Hippocampal formation (tissue), 2 donors: ENCODE results near the gene SEMA5B.

Source experiments
- DNase-seq, 2 donors: peaks; one replicate each; lab custom pipeline; 2025; lab: John Stamatoyannopoulos, UW

The SEMA5B gene

DNA sequence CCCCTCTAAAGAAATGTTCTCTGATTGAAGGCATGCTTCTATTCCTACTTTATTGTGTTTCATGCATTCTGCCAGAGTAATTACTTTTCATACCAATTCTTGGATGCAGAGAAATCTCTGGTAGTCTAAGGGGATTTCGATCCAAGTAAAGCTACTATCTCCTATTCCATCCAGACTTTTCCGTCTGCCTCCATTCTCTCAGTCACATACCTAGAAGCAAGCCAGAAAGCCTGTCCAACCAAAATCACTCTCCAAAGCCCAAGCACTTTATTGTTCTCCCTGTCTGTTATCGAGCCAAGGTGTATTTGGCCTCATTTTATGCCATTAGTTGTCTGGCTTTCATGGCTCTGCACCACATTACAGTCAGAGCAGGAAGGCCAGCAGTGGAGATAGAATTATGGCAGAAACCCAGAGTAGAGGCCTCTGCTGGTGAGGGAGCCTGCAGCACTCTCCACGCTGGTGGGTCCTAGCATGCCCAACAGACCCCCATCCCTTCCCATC, 136.8 kb downstream of the SEMA5B start:
- DNase-seq: no peak

DNA sequence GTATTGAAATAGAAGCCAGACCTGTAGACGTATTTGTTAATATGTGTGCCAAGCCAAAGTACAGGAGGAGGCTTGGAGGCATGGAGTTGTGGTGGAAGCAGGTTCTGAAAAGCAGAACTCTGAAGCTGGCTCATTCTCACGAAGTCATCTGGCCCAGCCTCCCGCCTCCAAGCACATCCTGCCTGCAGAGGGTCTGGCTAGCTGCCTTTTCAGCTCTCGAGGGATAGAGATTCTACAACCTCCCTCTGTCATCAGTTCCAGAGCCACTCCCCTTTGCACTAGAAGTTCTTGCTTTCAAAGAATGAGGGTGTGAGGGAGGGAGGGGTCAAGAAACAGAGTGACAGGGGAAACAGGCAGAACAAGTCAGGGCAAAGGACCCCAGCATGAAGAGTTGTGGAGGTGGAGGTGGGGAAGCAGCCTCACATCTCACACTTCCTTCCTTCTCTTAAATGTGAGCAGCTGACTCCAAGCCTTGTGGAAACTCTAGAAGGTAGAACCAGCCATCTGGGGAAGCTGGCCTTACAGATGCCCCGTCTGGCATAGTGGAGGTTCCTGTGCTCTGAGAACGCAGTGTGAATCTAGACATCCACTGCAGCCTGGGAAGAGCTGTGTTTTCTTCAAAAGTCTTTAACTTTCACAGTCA, 137.4 kb downstream of the SEMA5B start:
- peak; percentile 38 to 65 for DNase-seq

- no peak for DNase-seq
Observed at GRCh38 chr3:122886946-122887345, 140.6 kb downstream of the SEMA5B start.

GRCh38 chr3:122886251-122886650, 141.3 kb downstream of the SEMA5B start:
- DNase-seq: no peak

DNA sequence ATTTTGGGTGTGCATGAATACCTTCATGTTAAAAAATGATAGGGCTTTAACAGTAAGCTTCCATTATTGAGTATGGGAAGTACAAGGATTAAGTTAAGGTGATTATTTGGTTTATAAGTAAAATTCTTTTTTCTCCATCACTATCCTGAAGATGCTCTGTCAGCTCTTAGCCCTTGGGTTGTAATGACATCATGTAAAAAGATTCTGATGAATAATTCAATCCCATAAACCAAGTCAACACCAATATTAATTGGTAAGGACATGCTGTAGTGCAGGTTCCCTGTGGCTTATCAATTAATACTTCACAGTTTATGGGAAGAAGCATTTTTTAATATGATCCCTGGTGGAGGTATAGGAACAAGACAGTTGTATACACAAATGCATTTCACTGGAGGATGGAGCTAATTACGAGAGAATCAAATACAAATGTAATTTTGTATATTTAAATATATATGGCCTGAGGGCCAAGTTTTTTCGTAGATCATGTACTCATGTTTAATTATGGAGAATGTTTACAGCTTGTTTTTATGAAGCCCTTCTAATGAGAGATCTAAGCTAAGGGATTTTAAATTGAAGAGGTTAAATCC, 145.1 kb downstream of the SEMA5B start:
- DNase-seq: no peak

DNA sequence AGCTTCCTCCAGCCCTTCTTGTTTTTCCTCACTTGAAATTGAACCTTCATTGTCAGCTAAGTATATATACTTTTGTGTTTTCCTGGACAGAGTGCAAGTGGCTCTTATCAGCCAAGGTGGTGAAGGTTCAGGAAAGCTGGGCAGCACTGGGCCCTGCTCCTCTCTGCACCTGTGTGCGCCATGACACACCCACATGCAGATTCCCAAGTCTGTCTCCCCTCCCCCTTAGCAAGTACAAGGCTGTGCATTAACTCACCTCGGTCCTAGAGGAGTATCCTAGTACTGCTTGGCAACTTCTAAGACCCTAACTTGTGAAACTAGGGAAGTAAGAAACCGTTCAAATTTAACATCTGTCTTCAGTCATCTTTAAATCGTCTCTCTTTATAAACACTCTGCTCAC, 146.9 kb downstream of the SEMA5B start:
- DNase-seq: no peak

DNA sequence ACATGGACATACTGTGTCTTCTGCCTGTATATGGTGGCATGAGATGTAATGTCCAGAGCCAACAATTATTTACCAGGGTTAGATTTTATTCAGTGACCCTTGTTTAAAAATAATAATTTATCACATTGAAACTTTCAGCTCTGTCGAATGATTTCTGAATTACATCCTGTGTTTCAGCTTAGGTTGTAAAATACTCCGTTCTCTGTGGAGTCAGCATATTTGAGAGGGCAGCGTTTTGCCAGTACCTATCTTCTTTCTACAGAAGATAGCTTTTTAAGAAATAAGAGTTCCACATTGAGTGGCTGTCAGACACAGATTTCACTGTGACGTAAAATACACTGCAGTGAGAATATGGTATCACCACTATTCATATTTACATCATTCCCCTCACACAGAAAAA, 147.4 kb downstream of the SEMA5B start:
- no peak for DNase-seq

- no peak for DNase-seq
Observed at GRCh38 chr3:122875547-122876127, 151.9 kb downstream of the SEMA5B start.

DNA sequence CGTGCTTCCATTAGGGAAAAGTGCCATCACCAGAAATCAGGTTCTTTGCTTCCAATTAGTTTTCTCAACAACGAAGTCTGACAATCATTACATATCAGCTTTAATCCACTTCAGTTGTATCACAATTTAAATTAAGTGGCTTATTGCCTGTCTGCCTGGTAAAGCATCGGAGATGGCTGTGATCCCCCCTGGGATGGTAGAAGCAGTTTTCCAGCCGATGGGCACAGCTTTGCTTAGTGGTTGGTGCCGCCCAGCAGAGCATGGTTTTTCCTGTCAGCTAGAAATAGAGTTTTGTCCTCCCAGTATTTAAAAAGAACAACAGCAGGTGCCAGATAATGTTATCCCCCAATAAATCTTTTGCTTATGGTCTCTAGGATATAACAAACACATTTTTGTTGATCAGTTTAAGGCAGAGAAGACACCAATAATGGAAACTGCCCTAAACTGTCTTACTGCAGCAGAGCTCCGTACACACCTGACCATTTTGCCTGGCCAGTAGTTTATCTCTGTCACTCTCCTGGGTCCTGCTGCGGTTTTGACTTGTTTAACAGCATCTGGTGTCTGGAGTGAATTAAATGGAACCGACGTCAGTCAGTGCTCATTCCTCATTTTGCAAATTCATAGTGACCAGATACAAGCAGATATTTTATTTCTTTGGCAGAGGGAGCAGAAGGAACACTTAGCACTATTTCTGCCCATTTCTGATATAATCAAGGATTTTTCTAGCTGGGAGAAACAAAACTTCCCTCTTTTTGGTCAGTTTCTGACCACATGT, 153.6 kb downstream of the SEMA5B start:
- no peak for DNase-seq

DNA sequence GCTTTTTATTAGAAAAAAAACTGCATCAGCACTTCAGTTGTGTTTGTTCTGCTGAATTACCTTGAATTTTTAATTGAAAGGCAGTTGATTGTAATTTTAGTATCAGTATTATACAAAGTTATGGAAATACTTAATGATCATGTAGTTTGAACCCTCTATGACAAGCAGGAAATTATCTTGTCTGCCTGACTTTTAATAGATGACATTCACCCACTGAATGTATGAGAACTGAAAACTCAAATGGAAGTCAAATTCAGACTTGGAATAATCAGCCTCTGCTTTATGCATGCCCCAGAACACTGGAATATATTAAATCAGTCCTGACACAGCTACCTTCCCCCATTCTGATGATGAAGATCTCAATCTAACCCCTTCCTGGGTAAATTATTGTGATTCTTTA, 159.2 kb downstream of the SEMA5B start:
- DNase-seq: no peak

GRCh38 chr3:122864498-122864897, 163.1 kb downstream of the SEMA5B start:
- DNase-seq: no peak

GRCh38 chr3:122862381-122862780, 165.2 kb downstream of the SEMA5B start:
- DNase-seq: no peak
